CD4-positive, alpha-beta T cell treated with Interleukin-21 for 1 hour (primary cell): ENCODE results near the gene EDDM3A.
"Not testable (repeated sequence)": the region's sequence is repeated elsewhere in the genome, so short reads cannot be mapped to it uniquely, and the experiment has no call there.

Source experiments
- DNase-seq: peaks from one replicate; pipeline ENCODE4 v3.0.0-alpha.2; 2020

Gene EDDM3A

DNA sequence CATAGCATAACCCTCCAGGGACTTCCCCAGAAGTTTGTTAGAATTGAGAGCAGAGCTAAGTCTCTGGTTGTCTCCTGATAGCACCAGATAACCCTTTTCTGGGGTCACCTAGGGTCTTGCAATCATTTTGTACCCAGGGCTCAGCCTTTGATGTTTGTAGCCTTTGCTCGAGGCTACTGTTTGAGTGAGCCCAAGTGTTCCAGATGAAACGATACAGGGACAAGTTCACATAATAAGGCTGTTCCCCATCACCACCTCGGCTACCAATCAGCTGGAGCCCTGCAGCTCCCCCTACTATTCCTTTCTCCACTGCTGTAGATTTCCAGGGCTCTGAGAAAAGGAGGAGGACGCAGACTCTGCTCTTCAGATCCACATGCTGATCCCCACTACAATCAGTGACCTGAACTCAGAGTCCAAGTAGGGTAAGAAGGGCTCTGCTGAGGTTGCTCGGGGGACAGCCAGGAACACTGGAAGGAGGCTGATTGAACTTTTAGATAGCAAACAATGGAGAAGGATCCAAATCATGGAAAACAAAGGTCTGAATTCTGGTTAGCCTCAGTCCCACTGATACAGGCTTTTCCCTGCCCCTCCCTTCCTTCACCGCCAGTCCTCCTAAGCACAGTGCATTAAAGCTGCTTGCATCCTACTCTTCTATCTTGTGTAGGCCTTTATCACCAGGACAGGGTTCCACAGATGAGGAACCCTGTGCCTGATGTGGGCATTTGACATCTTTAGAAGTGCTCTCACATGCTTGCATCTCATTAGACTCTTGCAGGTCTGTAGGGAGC is at the start of gene EDDM3A:
EDDM3A (plus strand) TSS at position 317 of the 788 bp plus-strand sequence. CDS start 1,694 bp downstream, outside the sequence.
- DNase-seq, result no peak

DNA sequence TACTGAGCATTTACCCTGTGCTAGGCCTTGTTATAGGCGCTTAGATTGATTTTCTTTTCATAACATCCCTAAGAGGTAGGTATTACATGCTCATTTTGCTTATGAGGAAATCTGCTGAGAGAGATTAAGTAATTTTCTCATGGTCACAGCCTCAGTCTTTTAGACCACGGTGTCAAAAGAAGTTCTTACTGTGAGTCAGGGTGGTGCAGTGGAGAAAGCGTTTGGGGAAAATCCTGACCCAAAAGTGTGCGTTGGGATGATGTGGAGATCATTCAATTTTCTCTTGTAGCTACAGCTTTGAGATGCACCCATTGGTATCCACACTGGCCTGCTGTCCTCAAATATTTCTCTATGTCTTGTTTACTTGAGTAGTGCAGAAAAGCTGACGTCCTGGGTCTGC is 48.9 kb upstream of the EDDM3A start:
- DNase-seq, result no peak

DNA sequence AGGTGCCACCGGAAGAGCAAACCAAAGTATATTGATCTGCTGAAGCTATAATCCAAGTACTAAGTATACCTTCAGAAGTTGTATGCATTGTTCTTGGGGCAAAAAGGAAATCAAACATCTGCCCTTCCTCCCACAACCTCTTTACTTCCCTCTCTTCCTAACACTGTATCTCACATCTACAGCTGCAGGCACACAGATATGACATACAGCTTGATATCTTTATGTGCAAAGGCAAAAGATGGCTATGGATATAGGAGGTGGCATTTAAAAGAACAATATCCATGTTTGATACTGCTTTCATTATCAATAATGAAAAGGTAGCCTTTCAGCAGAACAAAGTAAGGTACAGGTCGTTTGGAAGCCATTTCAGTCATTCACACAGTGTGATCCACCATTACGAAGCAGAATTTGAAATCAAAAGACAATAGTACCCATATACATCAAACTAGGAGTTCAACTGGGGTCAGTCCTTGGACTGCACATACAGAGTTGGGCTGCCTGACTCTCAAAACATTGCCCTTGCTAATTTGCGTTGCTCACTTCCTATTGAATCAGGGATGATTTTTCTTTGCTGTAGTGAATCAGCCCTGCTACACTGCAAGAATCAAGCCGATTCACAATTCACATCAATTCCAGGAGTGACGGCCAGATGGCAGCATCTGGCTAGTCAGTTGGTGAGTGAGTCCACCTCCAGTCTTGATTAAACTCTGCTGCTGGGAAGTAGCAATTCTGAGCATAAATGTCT is 48.2 kb upstream of the EDDM3A start:
- peak; percentile 70 for DNase-seq

DNA sequence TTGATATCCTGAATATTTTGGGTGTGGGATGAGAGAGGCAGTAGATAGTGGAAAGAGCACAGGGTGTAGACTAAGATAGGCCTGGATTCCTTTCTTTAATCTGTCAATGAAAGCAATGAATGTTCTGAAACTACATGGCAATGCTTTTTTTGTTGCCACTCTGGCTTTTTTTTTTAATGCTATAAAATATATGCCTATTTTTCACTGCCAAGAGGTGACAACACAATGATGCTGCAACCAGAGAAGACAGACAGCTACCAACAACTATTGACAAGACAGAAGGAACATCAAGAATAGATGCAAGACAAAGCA is 47.7 kb upstream of the EDDM3A start:
- DNase-seq, result no peak

GRCh38 chr14:20698934-20699333 is 46.8 kb upstream of the EDDM3A start:
- DNase-seq, result no peak

DNA sequence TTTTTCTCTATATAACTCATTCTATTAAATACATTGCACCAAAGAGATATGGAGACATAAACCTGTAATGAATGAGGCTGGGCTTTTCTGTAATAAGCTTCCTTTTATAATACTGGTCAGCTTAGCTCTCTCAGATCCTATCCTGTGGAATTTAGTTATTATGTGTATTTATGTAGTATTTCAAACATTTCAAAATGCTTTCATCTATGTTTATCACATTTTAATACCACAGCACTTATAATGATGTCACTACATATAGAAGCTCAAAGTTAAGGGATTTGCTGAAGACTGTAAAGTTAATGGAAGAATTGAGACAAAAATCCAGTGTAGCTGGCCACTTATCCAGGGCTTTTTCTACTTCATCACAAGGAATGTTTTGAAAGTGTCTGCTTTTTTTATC is 45.8 kb upstream of the EDDM3A start:
- DNase-seq, result no peak

DNA sequence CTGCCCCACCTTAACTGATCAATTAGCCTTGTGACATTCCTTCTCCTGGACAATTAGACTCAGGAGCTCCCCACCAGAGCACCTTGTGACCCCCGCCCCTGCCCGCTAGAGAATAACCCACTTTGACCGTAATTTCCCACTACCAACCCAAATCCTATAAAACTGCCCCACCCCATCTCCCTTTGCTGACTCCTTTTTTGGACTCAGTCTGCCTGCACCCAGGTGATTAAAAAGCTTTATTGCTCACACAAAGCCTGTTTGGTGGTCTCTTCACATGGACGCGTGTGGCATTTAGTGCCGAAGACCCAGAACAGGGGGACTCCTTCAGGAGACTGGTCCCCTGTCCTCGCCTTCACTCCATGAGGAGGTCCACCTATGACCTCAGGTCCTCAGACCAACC is 44.7 kb upstream of the EDDM3A start:
- not testable (repeated sequence) for DNase-seq

GRCh38 chr14:20706657-20707355 is 38.9 kb upstream of the EDDM3A start:
- DNase-seq, result no peak

- no peak for DNase-seq
Observed at GRCh38 chr14:20707622-20708021, 38.1 kb upstream of the EDDM3A start.

- DNase-seq, result no peak
Observed at GRCh38 chr14:20711261-20711660, 34.4 kb upstream of the EDDM3A start.

- DNase-seq, result no peak
Observed at GRCh38 chr14:20711685-20712084, 34.0 kb upstream of the EDDM3A start.

GRCh38 chr14:20712904-20713303 is 32.8 kb upstream of the EDDM3A start:
- DNase-seq, result no peak

GRCh38 chr14:20714593-20715250 is 31.0 kb upstream of the EDDM3A start:
- no peak for DNase-seq

DNA sequence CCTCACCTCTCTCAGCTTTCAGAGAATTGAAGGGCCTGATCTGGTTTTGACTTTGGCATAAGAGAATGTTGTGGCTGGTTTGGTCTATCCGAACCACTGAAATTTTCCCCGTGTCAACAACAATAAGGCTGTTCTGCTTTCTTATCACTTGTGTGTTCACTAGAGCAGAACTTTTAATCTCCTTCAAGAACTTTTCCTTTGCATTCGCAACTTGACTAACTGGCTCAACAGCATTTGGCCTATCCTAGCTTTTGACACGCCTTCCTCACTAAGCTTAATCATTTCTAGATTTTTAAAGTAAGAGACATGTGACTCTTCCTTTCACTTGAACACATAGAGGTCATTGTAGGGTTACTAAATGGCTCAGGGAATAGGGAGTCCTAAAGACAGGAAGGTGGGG is 25.9 kb upstream of the EDDM3A start:
- DNase-seq, result no peak

- no peak for DNase-seq
Observed at GRCh38 chr14:20720741-20721140, 24.9 kb upstream of the EDDM3A start.

DNA sequence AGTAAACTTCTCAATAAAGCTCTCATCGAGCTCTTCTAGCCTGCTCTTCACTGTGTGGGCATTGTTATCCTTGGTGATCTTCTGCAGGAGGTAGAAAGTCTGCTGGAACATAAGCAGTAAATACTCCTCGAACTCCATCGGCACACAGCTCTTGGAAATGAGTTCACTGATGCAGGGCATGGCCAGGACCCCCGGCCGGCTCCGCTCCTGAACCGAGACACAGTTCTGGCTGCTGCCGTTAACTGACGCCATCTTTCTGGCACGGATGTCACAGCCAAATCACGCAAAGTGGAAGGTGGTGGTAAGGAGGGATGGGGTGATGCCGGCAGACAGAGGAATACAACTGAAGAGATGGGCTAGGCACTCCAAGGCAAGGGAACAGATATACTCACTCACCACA is 23.7 kb upstream of the EDDM3A start:
- no peak for DNase-seq

DNA sequence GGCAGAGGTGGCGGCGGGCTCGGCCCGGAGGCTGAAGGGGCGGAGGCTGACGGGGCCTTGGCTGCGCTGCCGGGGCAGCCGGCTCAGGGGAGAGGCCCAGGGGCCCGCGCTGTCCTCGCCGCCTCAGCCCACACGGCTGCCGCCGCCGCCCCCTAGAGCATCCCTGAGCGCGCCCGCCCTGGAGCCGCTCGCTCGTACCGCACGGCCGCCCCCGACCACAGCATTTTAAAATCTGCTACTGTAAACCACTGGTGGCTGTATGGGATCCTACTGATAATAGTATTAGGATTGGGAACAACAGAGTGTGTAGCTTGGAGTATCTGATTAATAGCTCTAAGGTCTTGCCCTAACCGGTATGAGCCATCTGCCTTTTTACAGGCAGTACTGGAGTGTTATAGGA is 22.2 kb upstream of the EDDM3A start:
- no peak for DNase-seq

DNA sequence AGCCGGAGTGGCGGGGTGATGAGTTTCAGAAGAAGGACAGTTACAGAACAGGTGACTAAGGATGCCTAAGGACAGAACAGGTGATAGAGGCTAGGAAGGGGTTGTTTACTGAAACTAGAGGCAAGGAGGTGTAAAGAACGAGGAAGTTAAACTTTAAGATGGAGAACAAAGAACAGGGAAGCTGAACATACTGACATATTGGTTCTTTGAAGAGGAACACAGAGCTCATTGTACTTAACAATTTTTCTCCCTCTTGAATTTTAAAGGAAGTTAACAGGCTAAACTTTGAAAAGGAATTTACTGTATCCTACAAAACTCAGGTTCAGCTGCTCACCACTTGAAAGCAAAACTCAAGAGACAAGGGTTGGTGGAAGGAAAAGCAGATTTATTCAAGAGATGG is 19.6 kb upstream of the EDDM3A start:
- not testable (repeated sequence) for DNase-seq

- DNase-seq, result no peak
Observed at GRCh38 chr14:20726531-20726930, 19.2 kb upstream of the EDDM3A start.

DNA sequence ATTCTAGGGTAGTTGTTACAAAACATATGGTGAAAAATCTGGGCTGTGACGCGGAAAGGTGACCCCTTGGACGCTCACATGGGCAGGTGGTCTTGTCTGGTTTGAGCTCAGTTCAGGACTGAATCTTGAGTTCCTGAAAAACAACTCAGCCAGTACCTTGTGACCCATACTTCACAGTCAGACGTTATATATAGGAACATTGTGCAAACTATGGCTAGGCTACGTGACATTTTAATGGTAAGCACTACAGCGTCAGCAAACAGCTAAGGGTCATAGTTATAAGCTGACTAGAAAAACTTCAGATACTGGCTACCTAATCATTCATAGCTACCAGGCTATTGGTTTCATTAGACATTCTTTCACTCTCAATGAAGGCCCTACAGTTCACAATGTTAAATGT is 14.8 kb upstream of the EDDM3A start:
- no peak for DNase-seq

DNA sequence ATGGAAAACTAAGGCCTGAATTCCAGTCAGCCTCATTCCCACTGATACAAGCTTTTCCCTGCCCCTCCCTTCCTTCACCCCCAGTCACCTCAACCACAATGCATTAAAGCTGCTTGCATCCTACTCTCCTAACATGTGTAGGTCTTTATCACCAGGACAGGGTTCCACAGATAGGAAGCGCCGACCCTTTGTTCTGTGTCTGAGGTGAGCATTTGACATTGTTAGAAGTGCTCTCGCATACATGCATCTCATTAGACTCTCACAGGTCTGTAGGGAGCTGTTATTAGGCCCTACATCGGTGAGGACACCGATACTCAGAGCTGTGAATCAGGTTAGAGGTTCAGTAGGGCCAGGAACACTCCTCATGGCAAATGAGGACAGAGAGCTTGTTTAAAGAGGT is 13.2 kb upstream of the EDDM3A start:
- DNase-seq, result no peak

DNA sequence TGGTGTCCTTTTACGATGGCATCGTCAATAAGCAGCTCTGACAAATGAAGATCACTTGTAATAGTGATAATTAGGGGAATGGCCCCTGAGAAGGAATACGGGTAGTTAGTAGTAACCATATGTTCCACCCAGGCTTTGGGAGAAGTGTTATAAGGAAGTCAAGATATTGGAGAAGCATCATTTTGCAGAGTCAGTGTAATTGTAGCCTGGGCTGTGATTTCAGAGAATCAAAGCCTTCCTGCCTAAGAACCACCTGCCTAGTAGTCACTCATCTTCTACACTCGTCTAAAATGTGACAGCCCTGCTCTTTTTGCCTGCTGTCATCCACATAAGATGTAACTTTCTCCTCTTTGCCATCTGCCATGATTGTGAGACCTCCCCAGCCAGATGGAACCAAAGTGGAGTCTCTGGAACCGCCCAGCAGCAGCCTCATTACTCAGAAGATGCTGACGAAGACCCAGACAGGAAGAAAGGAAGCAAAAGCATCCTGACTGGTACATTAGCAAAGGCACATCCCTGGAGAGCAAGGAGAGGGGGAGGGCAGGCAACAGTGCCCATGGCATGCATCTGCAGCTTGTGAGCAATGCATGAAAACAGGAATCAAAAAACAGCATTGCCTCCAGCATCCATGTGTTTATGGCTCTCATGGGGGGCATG is 12.6 kb upstream of the EDDM3A start:
- no peak for DNase-seq
